HG02840 (cell line): ENCODE measurements around the gene ABCA1.
"Not testable (repeated sequence)": the region's sequence is repeated elsewhere in the genome, so short reads cannot be mapped to it uniquely, and the experiment has no call there.

ENCODE experiments used
- ATAC-seq: cut with Tn5 transposase; IDR thresholded peaks from one replicate; pipeline ENCODE4 v1.9.1; 2021; ENCODE audit warnings: mild to moderate bottlenecking, moderate library complexity, moderate number of reproducible peaks; ENCODE audit not compliant: unreplicated experiment, low FRiP score

ABCA1 gene

DNA sequence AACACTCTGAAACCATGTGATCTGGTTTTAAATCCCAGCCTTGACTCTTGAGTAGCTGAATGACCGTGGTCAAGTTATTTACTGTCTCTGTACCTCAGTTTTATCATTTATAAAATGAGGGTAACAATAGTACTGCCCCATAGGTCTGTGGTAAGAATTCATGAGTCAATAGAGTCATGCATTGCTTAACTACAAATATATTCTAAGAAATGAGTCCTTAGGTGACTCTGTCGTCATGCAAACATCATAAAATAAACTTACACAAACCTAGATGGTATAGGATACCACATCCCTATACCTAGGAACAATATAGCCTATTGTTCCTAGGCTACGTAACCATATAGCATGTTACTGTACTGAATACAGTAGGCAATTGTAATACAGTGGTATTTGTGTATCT is 20.3 kb upstream of the ABCA1 start:
- ATAC-seq = no peak

GRCh38 chr9:104944871-104945270 is 16.9 kb upstream of the ABCA1 start:
- ATAC-seq = no peak

DNA sequence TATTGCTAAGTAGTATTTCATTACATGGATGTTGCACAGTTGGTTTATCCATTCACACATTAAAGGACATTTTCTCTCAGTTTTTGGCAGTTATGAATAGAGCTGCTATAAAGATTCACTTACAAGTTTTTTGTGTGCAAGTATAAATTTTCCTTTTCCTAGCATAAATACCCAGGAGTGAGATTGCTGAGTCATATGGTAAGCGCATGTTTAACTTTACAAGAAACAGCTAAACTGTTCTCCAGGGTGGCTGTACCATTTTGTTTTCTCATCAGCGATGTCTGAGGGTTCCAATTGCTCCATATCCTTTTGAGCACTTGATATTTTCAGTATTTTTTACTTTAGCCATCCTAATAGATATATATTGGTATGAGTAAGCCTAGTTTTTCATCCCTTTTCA is 16.4 kb upstream of the ABCA1 start:
- no peak for ATAC-seq

DNA sequence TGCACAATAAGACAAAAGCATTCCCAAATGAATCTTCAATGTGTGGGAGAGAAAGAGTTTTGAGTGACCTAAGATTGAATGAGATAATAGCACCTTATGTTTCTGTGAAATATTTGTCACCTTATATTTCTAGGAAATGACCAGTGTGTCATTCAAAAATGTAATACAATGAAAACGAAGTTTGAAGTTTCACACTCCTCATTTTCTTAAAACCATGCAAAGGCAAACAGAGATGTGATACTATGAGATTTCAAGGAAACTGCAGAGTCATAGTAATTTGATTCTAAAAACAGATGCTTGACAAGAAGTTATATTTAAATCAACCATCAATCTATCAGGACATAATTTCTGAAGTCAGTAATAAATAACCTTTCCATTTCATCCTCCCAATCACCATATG is 13.6 kb upstream of the ABCA1 start:
- no peak for ATAC-seq

- ATAC-seq = no peak
These were observed 8.3 kb upstream of the ABCA1 start for GRCh38 chr9:104936291-104936690.

DNA sequence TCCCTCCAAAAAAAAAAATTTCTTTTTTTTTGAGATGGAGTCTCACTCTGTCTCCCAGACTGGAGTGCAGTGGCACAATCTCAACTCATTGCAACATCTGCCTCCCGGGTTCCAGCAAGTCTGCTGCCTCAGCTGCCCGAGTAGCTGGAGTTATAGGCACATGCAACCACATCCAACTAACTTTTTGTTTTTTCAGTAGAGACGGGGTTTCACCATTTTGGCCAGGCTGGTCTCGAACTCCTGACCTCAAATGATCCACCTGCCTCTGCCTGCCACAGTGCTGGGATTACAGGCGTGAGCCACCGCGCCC is 7.5 kb upstream of the ABCA1 start:
- not testable (repeated sequence) for ATAC-seq

DNA sequence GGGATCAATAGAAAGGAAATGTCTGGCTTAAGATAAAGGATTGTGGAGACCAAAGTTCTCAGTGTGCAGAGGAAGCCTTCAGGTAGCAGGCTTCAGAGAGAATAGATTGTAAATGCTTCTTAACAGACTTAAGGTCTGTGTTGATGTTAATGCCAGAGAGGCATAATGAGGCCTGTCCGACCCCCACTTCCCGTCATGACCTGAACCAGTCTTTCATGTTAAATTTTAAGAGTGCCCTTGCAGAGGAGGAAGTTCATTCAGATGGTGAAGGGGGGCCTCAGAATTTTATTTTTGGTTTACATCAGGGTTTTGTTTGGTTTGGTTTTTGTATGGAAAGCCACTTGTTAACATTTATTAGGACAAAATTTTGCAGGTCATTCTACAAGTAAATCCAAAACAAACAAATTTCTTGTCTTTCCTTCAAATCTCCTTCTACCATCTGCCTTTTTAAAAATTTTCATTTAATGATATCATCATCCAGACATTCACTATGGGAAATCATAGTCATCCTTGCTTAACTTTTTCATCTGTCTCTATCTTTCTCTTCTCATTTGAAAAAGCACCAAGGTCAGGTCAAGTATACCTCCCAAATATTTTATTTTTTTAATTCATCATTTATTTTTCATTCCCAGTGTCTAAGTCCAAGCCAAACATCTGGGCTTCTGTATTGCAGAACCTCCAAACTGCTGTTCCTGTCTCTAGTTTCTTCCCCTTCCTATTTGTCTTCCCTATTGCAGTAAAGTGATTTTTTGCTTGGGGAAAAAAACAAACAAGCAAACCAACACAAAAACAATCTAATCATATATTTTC is 6.9 kb upstream of the ABCA1 start:
- no peak for ATAC-seq

- ATAC-seq = not testable (repeated sequence)
These were observed 5.1 kb upstream of the ABCA1 start for GRCh38 chr9:104933091-104933490.

DNA sequence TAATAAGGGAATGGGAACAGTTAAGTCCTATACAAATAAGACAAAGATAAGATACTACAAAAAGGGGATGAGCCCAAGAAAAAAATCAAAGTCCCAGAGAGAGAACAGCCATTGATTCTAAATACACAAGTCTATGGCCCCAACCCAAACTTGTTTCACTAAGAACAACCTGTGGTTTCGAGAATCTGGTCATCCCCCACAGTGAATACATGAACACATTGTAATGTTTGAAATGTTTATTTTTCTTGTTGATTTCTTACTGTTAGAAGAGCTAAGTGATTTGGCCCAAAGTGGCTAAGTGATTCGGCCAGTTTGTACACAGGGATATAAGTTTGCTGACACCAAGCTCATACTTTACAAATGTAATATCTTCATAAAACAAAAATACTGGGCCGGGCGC is 3.3 kb upstream of the ABCA1 start:
- no peak for ATAC-seq

- ATAC-seq = no peak
These were observed 591 bp downstream of the ABCA1 start for GRCh38 chr9:104927216-104927911.

GRCh38 chr9:104923740-104924139 is 4.2 kb downstream of the ABCA1 start:
- ATAC-seq = peak; percentile 52

GRCh38 chr9:104923289-104923688 is 4.7 kb downstream of the ABCA1 start:
- ATAC-seq = no peak

GRCh38 chr9:104922748-104923147 is 5.2 kb downstream of the ABCA1 start:
- not testable (repeated sequence) for ATAC-seq

DNA sequence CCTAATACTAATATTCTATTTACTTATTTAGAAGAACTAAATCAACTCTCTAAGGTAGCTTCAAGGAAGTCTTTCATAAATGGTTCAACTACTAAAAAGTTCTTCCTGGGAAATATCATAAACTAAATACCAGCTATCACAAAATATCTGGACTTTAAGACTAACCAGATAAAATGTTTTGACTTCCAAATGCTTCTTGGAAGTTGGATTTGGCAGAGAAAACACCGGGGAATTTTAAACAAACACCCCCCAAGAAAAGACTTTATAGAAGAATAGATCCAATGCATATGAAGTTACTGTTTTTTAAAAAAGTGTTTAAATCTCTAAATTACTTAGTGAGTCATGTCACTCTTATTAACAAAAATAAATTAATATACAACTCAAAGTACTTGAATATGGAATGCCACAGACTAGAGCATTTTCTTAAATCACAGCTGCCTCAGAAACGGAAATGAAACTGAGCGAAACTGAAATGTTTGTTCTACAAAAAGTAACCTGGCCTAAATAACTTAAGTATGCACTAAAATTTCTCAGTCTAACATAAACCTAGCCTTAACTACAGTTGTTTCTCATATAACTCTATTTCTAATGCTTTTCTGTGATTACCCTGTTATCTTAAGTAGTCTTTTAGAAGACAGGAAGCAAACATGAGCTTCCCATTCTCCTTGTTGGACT is 6.8 kb downstream of the ABCA1 start:
- no peak for ATAC-seq

DNA sequence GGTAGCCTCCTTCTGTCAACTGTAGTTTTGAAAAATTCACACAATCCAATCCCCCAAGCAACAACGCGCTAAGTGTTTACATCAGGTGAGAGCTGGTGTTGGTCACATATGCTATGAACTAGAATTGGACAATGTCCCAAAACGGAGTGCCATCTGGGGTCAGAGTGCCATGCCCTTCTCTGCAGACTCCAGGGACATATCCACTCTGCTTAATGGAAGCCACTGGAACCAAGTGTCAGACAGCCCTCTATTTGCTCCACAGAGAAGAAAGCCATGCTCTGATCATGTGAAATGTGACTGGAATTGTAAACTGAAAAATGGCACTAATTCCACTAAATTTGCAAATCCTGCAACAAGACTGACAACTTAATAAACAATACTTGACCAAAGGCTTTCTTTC is 12.2 kb downstream of the ABCA1 start:
- no peak for ATAC-seq

- no peak for ATAC-seq
These were observed 12.9 kb downstream of the ABCA1 start for GRCh38 chr9:104915049-104915448.

GRCh38 chr9:104914466-104914865 is 13.5 kb downstream of the ABCA1 start:
- no peak for ATAC-seq

DNA sequence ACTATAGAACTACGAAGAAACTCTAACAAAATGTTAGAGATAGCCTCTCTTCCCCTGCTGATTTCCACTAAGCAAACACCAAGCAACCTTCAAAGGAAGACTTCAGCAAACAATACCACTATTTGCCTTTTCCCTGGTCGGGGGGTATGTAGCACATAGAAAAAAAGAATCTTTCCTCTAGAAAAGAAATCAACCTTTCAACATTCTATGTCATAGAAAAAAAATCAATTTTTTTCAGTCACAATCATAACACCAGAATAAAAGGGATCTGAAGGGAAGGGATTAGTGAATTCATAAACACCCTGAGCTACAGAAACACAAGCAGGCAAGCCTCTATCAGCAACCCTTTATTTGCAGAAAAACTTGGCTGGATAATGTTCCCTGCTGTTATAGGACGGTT is 15.3 kb downstream of the ABCA1 start:
- no peak for ATAC-seq

- no peak for ATAC-seq
These were observed 16.8 kb downstream of the ABCA1 start for GRCh38 chr9:104911032-104911607.

DNA sequence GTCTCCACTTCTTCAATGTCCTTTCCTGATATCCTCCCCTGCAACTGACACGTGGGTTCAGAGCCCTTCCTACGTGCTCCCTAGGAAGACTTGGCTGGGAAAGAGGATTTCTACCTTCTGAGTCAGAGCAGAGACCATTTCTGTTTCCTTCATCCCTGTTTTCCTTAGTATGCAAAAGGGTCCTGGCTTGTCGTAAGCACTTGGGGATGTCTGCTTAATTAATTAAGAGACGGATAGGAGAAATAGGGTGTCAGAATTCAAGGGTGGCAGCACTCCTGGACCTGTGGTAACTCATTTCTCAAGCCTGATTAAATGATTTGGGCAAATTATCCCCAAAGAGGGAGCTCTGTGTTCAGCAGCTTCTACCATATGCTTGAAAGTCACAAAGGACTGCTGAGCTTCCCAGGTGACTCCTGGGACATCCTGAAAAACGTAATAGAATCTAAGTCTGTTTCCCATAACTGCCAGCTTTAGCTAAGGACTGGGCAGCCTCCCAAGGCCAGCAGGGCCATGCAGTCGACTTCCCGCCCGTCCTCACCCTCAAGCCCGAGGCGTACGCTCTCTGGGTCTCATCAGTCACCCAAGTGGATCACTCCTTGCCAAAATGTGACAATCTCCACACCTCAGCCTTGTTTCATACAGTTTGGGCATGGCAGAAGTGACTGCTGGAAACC is 20.5 kb downstream of the ABCA1 start:
- no peak for ATAC-seq
